Duodenal mucosa (tissue), 2 donors: ENCODE measurements around the gene IL4I1.

Experiments
- H3K27ac ChIP-seq: one replicate; pipeline ENCODE4 v1.7.0; 2013; ENCODE audit warnings: low read depth, low read length
- H3K27me3 ChIP-seq, 2 donors: one replicate each; pipeline ENCODE4 v1.7.0; 2013; ENCODE audit warnings: low read length in 2 of 2, control low read depth in 1 of 2; ENCODE audit not compliant: insufficient read depth in 2 of 2, control insufficient read depth in 1 of 2
- H3K36me3 ChIP-seq, 2 donors: one replicate each; pipeline ENCODE4 v1.7.0; 2013; ENCODE audit warnings: low read length in 2 of 2, control low read depth in 1 of 2; ENCODE audit not compliant: insufficient read depth in 2 of 2, control insufficient read depth in 1 of 2
- H3K4me1 ChIP-seq, 2 donors: one replicate each; pipeline ENCODE4 v1.7.0; 2013; ENCODE audit warnings: low read length in 2 of 2, control low read depth in 1 of 2; ENCODE audit not compliant: insufficient read depth in 2 of 2, control insufficient read depth in 1 of 2
- H3K4me3 ChIP-seq, 2 donors: one replicate each; pipeline ENCODE4 v1.7.0; 2013; ENCODE audit warnings: low read length in 2 of 2, low read depth in 1 of 2
- H3K9ac ChIP-seq, 2 donors: one replicate each; pipeline ENCODE4 v1.7.0; 2013; ENCODE audit warnings: low read length in 2 of 2, low read depth in 1 of 2
- H3K9me3 ChIP-seq, 2 donors: one replicate each; pipeline ENCODE4 v1.7.0; 2013; ENCODE audit warnings: low read length in 2 of 2, control low read depth in 1 of 2; ENCODE audit not compliant: control insufficient read depth in 1 of 2

Gene IL4I1

GRCh38 chr19:49863254-49863934, 33.3 kb downstream of the IL4I1 start:
- Histone ChIP-seq H3K9me3 (no peaks in the 10 kb centered on the region), H3K36me3 (peaks cover 24 to 43% of the 10 kb centered on the region in 2 donors), H3K4me3 (no peak overlapping the region), H3K27me3 (no peaks in the 10 kb centered on the region), H3K27ac (no peak overlapping the region), H3K9ac (no peak overlapping the region), H3K4me1 (peaks cover 22% of the 10 kb centered on the region in 2 donors)

- no peaks in the 10 kb centered on the region for H3K9me3 ChIP-seq
- peaks cover 24 to 51% of the 10 kb centered on the region in 2 donors for H3K36me3 ChIP-seq
- peaks cover 18 to 22% of the 10 kb centered on the region in 2 donors for H3K4me1 ChIP-seq
- H3K4me3 ChIP-seq = no peak overlapping the region
- H3K27ac ChIP-seq = no peak overlapping the region
- H3K27me3 ChIP-seq = no peaks in the 10 kb centered on the region
- H3K9ac ChIP-seq = no peak overlapping the region
These were observed 34.1 kb downstream of the IL4I1 start for GRCh38 chr19:49862391-49863253.

GRCh38 chr19:49861541-49862378, 34.9 kb downstream of the IL4I1 start:
- peaks cover 18 to 22% of the 10 kb centered on the region in 2 donors for H3K4me1 ChIP-seq

GRCh38 chr19:49861107-49861506, 35.6 kb downstream of the IL4I1 start:
- Histone ChIP-seq H3K4me1 (peaks cover 11 to 15% of the 10 kb centered on the region in 2 donors), H3K4me3 (no peak overlapping the region), H3K27me3 (no peaks in the 10 kb centered on the region), H3K9me3 (no peaks in the 10 kb centered on the region), H3K9ac (no peak overlapping the region), H3K27ac (no peak overlapping the region), H3K36me3 (peaks cover 24 to 63% of the 10 kb centered on the region in 2 donors)

More at GRCh38 chr19:49861541-49862378, 34.9 kb downstream of the IL4I1 start:
- Histone ChIP-seq H3K36me3 (peaks cover 24 to 59% of the 10 kb centered on the region in 2 donors), H3K9me3 (no peaks in the 10 kb centered on the region), H3K27me3 (no peaks in the 10 kb centered on the region), H3K4me3 (no peak overlapping the region), H3K9ac (no peak overlapping the region), H3K27ac (no peak overlapping the region)

GRCh38 chr19:49860336-49861102, 36.2 kb downstream of the IL4I1 start:
- H3K4me3 ChIP-seq = no peak overlapping the region
- H3K9me3 ChIP-seq = no peaks in the 10 kb centered on the region
- H3K27ac ChIP-seq = no peak overlapping the region
- H3K9ac ChIP-seq = no peak overlapping the region
- no peaks in the 10 kb centered on the region for H3K27me3 ChIP-seq
- H3K4me1 ChIP-seq = peaks cover 6 to 10% of the 10 kb centered on the region in 2 donors
- H3K36me3 ChIP-seq = peaks cover 24 to 69% of the 10 kb centered on the region in 2 donors

GRCh38 chr19:49859682-49860335, 36.9 kb downstream of the IL4I1 start:
- Histone ChIP-seq H3K9ac (no peak overlapping the region), H3K9me3 (no peaks in the 10 kb centered on the region), H3K4me1 (peaks cover under 1 to 3% of the 10 kb centered on the region in 2 donors), H3K4me3 (no peak overlapping the region), H3K36me3 (peaks cover 23 to 74% of the 10 kb centered on the region in 2 donors), H3K27ac (no peak overlapping the region), H3K27me3 (no peaks in the 10 kb centered on the region)

- Histone ChIP-seq H3K27ac (no peak overlapping the region), H3K27me3 (no peaks in the 10 kb centered on the region), H3K9me3 (no peaks in the 10 kb centered on the region), H3K4me3 (no peak overlapping the region), H3K9ac (no peak overlapping the region), H3K36me3 (peaks cover 11 to 59% of the 10 kb centered on the region in 2 donors), H3K4me1 (peaks cover 0 to 13% of the 10 kb centered on the region in 2 donors)
These were observed 38.4 kb downstream of the IL4I1 start for GRCh38 chr19:49858088-49858985.

GRCh38 chr19:49857838-49858087, 38.9 kb downstream of the IL4I1 start:
- H3K9ac ChIP-seq = no peak overlapping the region
- no peaks in the 10 kb centered on the region for H3K9me3 ChIP-seq
- no peak overlapping the region for H3K4me3 ChIP-seq
- H3K27me3 ChIP-seq = no peaks in the 10 kb centered on the region
- H3K36me3 ChIP-seq = peaks cover 11 to 54% of the 10 kb centered on the region in 2 donors
- H3K27ac ChIP-seq = no peak overlapping the region
- peaks cover 2 to 14% of the 10 kb centered on the region in 2 donors for H3K4me1 ChIP-seq
